Psoas muscle (tissue), 8 donors: Measurements from ENCODE around the gene RNF6. TPM values are rescaled to one million over a fixed set of nuclear protein-coding genes. Genes with fewer than 3 reads are reported as not detected.

Experiments used
- ATAC-seq, 4 donors: fragments of 200-7000 bp; cut with Tn5 transposase; one replicate each; pipeline ENCODE4 v1.9.1; 2020; ENCODE audit warnings: moderate library complexity in 3 of 4, mild to moderate bottlenecking in 2 of 4
- DNase-seq, 2 donors: peaks; one replicate each; pipeline ENCODE4 v3.0.0-alpha.2; 2020
- H3K27ac ChIP-seq: fragments of 200-600 bp; one replicate; pipeline ENCODE4 v1.8.0; 2022
- H3K27me3 ChIP-seq, 3 donors: fragments of 200-600 bp in 1 of 3; one replicate each; pipeline versions ENCODE4 v1.6.1 to v1.8.0; 2013 to 2022; ENCODE audit warnings: low read length in 2 of 3, mild to moderate bottlenecking in 2 of 3, moderate library complexity in 1 of 3; ENCODE audit not compliant: insufficient read depth in 3 of 3
- H3K36me3 ChIP-seq, 2 donors: fragments of 200-600 bp in 1 of 2; one replicate each; pipeline versions ENCODE4 v1.6.1 to v1.8.0; 2013 to 2022; ENCODE audit warnings: low read depth in 1 of 2, mild to moderate bottlenecking in 1 of 2, moderate library complexity in 1 of 2; ENCODE audit not compliant: insufficient read depth in 1 of 2
- H3K4me1 ChIP-seq: fragments of 200-600 bp; one replicate; pipeline ENCODE4 v1.8.0; 2022
- H3K4me3 ChIP-seq: fragments of 200-600 bp; one replicate; pipeline ENCODE4 v1.8.0; 2022; ENCODE audit warnings: mild to moderate bottlenecking
- H3K9me3 ChIP-seq: fragments of 200-600 bp; one replicate; pipeline ENCODE4 v1.8.0; 2022
- WGBS, 3 donors: extraction: QIAGEN DNeasy Blood & Tissue Kit; methylation state at CpG; one replicate each; pipeline versions ENCODE4 v1.1.6 to v1.1.7; 2013; 5-methylcytosine and 5-hydroxymethylcytosine counted together
- intact Hi-C, 2 donors: fragments of 100-400 bp; cut with DNase I; formaldehyde crosslinking; loops; one replicate each; pipeline versions ENCODE4 v1.11.0 to v1.14.2; 2022
- polyA plus RNA-seq, 3 donors: library from polyadenylated mRNA; stranded (reverse); fragments of 200-250 nt; gene quantifications; one replicate each; pipeline ENCODE4 v1.2.3, GENCODE V29; 2013
- total RNA-seq, 4 donors: library from RNA; stranded (reverse); fragmentation: NEBNext Ultra II Directional in 2 of 4; extraction: Animal tissue kit (Norgen Biotek cat#: 25700) in 2 of 4; gene quantifications; one replicate each; pipeline versions ENCODE4 v1.2.1 to v1.2.4, GENCODE V29; 2021 to 2023
- TF ChIP-seq, protein P1 (sequence below): fragments of 200-600 bp; IDR thresholded peaks from one replicate; pipeline ENCODE4 v1.8.0; 2022; ENCODE audit warnings: antibody characterized with exemption
- donor health status: healthy with polysubstance abuse.
- donor health status: DM: no; HTN: no; CAD: no; lungs with moderate emphysema.
- donor health status: Bipolar disorder and iron deficiency.
- donor health status: healthy.
- donor health status: DM: yes; HTN: yes; CAD: no.
- donor health status: DM: no; HTN: no; CAD: no.
- donor health status: DM: no; HTN: no; CAD: no.
- donor health status: DM: yes; HTN: yes; CAD: no.

RNF6 gene
- total and polyA plus RNA-seq, 7 donors: 20.2 to 70.8 (median 45.6) TPM

DNA sequence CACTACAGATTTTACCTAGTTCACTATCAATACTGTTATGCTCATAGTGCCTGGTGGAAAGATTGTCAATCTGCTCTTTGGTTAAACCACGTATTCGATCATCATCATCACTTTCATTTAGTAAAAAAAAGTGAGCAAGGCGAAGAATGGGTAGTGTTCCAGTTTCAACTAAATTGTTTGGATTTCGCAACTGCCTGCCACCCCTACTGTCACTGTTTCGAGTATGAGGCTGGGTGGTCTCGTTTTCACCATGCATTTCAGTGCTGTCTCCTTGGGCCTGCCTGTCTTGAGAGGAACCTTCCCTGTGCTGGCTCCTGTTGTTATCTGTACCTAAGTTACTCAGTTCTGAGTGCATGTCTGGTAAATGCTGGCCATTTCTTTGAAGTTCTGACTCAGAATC lies 8.1 kb downstream of the RNF6 start:
- no peak overlapping the region for H3K4me3 ChIP-seq
- intact Hi-C loops: no loop called here
- ATAC-seq (no peak), DNase-seq (no peak)
- WGBS, 3 donors: 92 to 97% (median 92%) methylated on average over 6 of the region's 6 CpGs
- H3K27ac ChIP-seq: no peak overlapping the region
- H3K9me3 ChIP-seq: no peaks in the 10 kb centered on the region
- TF ChIP-seq, protein P1, sequence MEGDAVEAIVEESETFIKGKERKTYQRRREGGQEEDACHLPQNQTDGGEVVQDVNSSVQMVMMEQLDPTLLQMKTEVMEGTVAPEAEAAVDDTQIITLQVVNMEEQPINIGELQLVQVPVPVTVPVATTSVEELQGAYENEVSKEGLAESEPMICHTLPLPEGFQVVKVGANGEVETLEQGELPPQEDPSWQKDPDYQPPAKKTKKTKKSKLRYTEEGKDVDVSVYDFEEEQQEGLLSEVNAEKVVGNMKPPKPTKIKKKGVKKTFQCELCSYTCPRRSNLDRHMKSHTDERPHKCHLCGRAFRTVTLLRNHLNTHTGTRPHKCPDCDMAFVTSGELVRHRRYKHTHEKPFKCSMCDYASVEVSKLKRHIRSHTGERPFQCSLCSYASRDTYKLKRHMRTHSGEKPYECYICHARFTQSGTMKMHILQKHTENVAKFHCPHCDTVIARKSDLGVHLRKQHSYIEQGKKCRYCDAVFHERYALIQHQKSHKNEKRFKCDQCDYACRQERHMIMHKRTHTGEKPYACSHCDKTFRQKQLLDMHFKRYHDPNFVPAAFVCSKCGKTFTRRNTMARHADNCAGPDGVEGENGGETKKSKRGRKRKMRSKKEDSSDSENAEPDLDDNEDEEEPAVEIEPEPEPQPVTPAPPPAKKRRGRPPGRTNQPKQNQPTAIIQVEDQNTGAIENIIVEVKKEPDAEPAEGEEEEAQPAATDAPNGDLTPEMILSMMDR: no peak
- H3K36me3 ChIP-seq: peaks cover 15 to 98% of the 10 kb centered on the region in 2 donors
- peaks cover 2% of the 10 kb centered on the region for H3K4me1 ChIP-seq
- H3K27me3 ChIP-seq: no peaks in the 10 kb centered on the region

- H3K36me3 ChIP-seq: peaks cover 15 to 98% of the 10 kb centered on the region in 2 donors
- DNase-seq: no peak
- WGBS, 3 donors: 88 to 97% (median 93%) methylated on average over 1 of the region's 1 CpG
These were observed 8.8 kb downstream of the RNF6 start for GRCh38 chr13:26213345-26213744.

DNA sequence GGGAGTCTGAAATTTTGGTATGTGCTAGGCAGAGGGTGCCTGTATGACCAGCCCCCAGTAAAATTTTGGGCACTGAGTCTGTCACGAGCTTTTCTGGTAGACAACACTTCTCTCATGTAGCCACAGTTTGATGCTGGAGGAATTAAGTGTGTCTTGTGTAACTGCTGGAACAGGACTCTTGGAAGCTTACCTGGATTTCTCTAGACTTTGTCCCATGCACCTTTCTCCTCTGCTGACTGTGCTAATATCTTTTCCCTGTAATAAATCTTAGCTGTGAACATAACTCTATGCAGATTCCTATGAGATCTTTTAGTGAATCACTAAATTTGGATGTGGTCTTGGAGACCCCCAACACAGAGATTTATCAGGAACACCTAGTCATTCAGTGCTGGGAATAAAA lies 13.8 kb downstream of the RNF6 start:
- H3K27me3 ChIP-seq: no peaks in the 10 kb centered on the region
- no peak overlapping the region for H3K4me3 ChIP-seq
- WGBS, 3 donors: 92 to 100% (median 98%) methylated on average over 1 of the region's 1 CpG
- TF ChIP-seq, protein P1: no peak
- H3K9me3 ChIP-seq: no peaks in the 10 kb centered on the region
- H3K36me3 ChIP-seq: peaks cover 10 to 77% of the 10 kb centered on the region in 2 donors
- no peak overlapping the region for H3K27ac ChIP-seq
- ATAC-seq: no peak
- no peak for DNase-seq
- no peaks in the 10 kb centered on the region for H3K4me1 ChIP-seq
- intact Hi-C loops: no loop called here

More at GRCh38 chr13:26213345-26213744, 8.8 kb downstream of the RNF6 start:
- Histone ChIP-seq H3K4me1 (no peaks in the 10 kb centered on the region), H3K9me3 (no peaks in the 10 kb centered on the region), H3K27me3 (no peaks in the 10 kb centered on the region), H3K4me3 (no peak overlapping the region), H3K27ac (no peak overlapping the region)
- no peak for ATAC-seq
- TF ChIP-seq, protein P1: no peak
- intact Hi-C loops: no loop called here

- H3K4me1 ChIP-seq: peaks cover 12% of the 10 kb centered on the region
- H3K27me3 ChIP-seq: no peaks in the 10 kb centered on the region
- DNase-seq: no peak
- peak in 1 of 4 donors; percentile 47 for ATAC-seq
- H3K4me3 ChIP-seq: no peak overlapping the region
- TF ChIP-seq, protein P1: no peak
- H3K9me3 ChIP-seq: no peaks in the 10 kb centered on the region
- H3K27ac ChIP-seq: peak overlapping the region; percentile 39
- H3K36me3 ChIP-seq: peaks cover 0 to 21% of the 10 kb centered on the region in 2 donors
- intact Hi-C loops: loop anchor here in 1 of 2 donors (5.0 kb wide), 1 partner anchor 355 kb away; the partner anchor contains the start of gene WASF3
These were observed 19.6 kb downstream of the RNF6 start for GRCh38 chr13:26202365-26202972.

DNA sequence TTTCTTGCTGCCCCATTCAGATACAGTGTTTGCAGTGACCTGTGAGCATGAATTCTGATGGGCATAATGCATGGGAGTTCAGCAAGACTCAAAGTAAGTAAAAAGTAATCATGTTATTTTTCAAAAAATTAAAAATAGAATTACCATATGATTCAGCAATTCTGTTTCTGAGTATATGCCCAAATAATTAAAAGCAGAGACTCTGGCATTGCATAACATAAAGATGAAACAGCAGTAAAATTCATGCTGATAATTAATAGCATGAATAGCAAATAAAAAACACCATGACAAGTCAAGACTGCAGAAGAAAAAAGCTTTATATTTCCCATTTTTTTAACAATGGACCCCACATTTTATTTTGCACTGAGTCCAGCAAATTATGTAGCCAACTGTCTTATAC lies 21.3 kb downstream of the RNF6 start:
- intact Hi-C loops: loop anchor here in 1 of 2 donors (5.0 kb wide), 1 partner anchor 356 kb away; the partner anchor contains the start of gene WASF3
- no peak for ATAC-seq

More for the DNA sequence above, 21.3 kb downstream of the RNF6 start:
- Histone ChIP-seq H3K9me3 (no peaks in the 10 kb centered on the region), H3K36me3 (peaks cover 0 to 6% of the 10 kb centered on the region in 2 donors), H3K4me3 (no peak overlapping the region), H3K27me3 (no peaks in the 10 kb centered on the region), H3K27ac (no peak overlapping the region), H3K4me1 (peaks cover 12% of the 10 kb centered on the region)
- no peak for DNase-seq
- TF ChIP-seq, protein P1: no peak
